Fibroblast of lung (primary cell): ENCODE measurements around the gene NFYC. TPM values are rescaled to one million over a fixed set of nuclear protein-coding genes. Genes with fewer than 3 reads are reported as not detected.

Source experiments
- DNase-seq, 2 donors: peaks; one replicate each; pipeline versions ENCODE4 v3.0.0 to v3.0.0-alpha.2; 2010; ENCODE audit warnings: low read depth in 2 of 2
- H2AFZ ChIP-seq: 2 replicates; pipeline ENCODE4 v1.5.1; 2012; ENCODE audit warnings: low read length, control low read depth, inconsistent platforms
- H3K27ac ChIP-seq: 2 replicates; pipeline ENCODE4 v1.5.1; 2011; ENCODE audit warnings: low read length, control low read depth; ENCODE audit not compliant: insufficient read depth
- H3K27me3 ChIP-seq: 2 replicates; pipeline ENCODE4 v1.5.1; 2011; ENCODE audit warnings: mild to moderate bottlenecking, low read length; ENCODE audit not compliant: control insufficient read depth, insufficient read depth
- H3K36me3 ChIP-seq: 2 replicates; pipeline ENCODE4 v1.5.1; 2011; ENCODE audit warnings: low read length; ENCODE audit not compliant: control insufficient read depth, insufficient read depth
- H3K4me1 ChIP-seq: 2 replicates; pipeline ENCODE4 v1.5.1; 2011; ENCODE audit warnings: low read length; ENCODE audit not compliant: control insufficient read depth, insufficient read depth; ENCODE audit errors: extremely low read depth
- H3K4me2 ChIP-seq: 2 replicates; pipeline ENCODE4 v1.5.1; 2011; ENCODE audit warnings: low read length, control low read depth; ENCODE audit not compliant: insufficient read depth; ENCODE audit errors: extremely low read depth
- H3K4me3 ChIP-seq, 4 experiments: fragments of 200-600 bp in 1 of 4; sonication (generic) in 1 of 4; replicated peaks in 1 of 4; 2 replicates each; pipeline ENCODE4 v1.5.1; 2011 to 2016; ENCODE audit warnings: low read length in 4 of 4, low read depth in 3 of 4, mild to moderate bottlenecking in 3 of 4, control low read depth in 2 of 4, inconsistent platforms in 1 of 4, mixed read lengths in 1 of 4; ENCODE audit not compliant: insufficient read depth in 1 of 4; ENCODE audit errors: control extremely low read depth in 1 of 4
- H3K79me2 ChIP-seq: 2 replicates; pipeline ENCODE4 v1.5.1; 2012; ENCODE audit warnings: mild to moderate bottlenecking, low read length, inconsistent platforms; ENCODE audit not compliant: control insufficient read depth, insufficient read depth
- H3K9ac ChIP-seq: 2 replicates; pipeline ENCODE4 v1.5.1; 2011; ENCODE audit warnings: mild to moderate bottlenecking, low read length, control low read depth; ENCODE audit not compliant: insufficient read depth
- H3K9me3 ChIP-seq: 2 replicates; pipeline ENCODE4 v1.5.1; 2012; ENCODE audit warnings: low read depth, low read length; ENCODE audit not compliant: control insufficient read depth, insufficient read depth
- H4K20me1 ChIP-seq: 2 replicates; pipeline ENCODE4 v1.5.1; 2011; ENCODE audit warnings: low read length; ENCODE audit not compliant: control insufficient read depth, insufficient read depth; ENCODE audit errors: extremely low read depth
- EZH2 ChIP-seq: IDR thresholded peaks from 2 replicates; pipeline ENCODE4 v1.5.1; 2012; ENCODE audit warnings: low read length, control low read depth, mild to moderate bottlenecking; ENCODE audit errors: missing control alignments
- polyA plus RNA-seq, 2 donors: library from polyadenylated mRNA; depleted of rRNA in 1 of 2; stranded (reverse) in 1 of 2; unstranded in 1 of 2; fragments of >200 nt; gene quantifications; 2 replicates each; pipeline ENCODE4 v1.2.1, GENCODE V29; 2011 to 2012; ENCODE audit warnings: missing spikeins in 1 of 2
- total RNA-seq: library from RNA; depleted of rRNA; stranded (reverse); fragments of >200 nt; gene quantifications from 2 replicates; pipeline ENCODE4 v1.2.1, GENCODE V29; 2014
- TF ChIP-seq, protein P1 (sequence below), 2 donors: IDR thresholded peaks in 1 of 2; conservative IDR thresholded peaks in 1 of 2; 1 replicate in 1 of 2; 2 replicates in 1 of 2; pipeline ENCODE4 v1.5.1; 2011 to 2012; ENCODE audit warnings: low read length in 2 of 2, control low read depth in 1 of 2, inconsistent platforms in 1 of 2, low read depth in 1 of 2, mild to moderate bottlenecking in 1 of 2

The NFYC gene
- total and polyA plus RNA-seq, 2 donors (not counting 1 experiment from before 2014, with no cell fraction given): 23.8 to 31.0 TPM

DNA sequence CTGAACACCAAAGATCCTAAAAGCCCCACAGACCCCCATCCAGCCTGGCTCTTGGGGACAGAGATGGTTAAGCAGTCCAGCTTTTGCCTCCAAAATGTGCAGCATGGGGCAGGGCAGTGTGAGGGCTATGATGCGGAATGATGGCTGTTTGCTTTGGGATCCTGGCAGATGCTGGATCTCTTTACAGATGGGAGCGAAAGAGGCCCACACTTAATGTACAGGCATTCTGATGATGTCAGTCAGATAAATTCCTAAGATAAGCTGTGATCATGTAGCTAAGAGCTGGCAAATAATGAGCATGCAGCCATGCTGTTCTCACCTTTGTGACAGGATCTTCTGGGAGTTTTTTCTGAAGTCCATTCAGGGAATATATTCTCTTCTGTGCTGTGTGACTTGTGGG is 74.5 kb downstream of the NFYC start:
- no peak overlapping the region for H3K4me2 ChIP-seq
- H3K27ac ChIP-seq: no peak overlapping the region
- no peak overlapping the region for H3K9ac ChIP-seq
- H3K4me1 ChIP-seq: no peaks in the 10 kb centered on the region
- no peak overlapping the region for H2AFZ ChIP-seq
- H3K27me3 ChIP-seq: no peaks in the 10 kb centered on the region
- H3K79me2 ChIP-seq: no peaks in the 10 kb centered on the region
- no peaks in the 10 kb centered on the region for H3K9me3 ChIP-seq
- no peak for DNase-seq
- no peak overlapping the region for H3K4me3 ChIP-seq
- H3K36me3 ChIP-seq: peaks cover 14% of the 10 kb centered on the region
- no peaks in the 10 kb centered on the region for H4K20me1 ChIP-seq
- no peak for TF ChIP-seq EZH2
- TF ChIP-seq, protein P1, sequence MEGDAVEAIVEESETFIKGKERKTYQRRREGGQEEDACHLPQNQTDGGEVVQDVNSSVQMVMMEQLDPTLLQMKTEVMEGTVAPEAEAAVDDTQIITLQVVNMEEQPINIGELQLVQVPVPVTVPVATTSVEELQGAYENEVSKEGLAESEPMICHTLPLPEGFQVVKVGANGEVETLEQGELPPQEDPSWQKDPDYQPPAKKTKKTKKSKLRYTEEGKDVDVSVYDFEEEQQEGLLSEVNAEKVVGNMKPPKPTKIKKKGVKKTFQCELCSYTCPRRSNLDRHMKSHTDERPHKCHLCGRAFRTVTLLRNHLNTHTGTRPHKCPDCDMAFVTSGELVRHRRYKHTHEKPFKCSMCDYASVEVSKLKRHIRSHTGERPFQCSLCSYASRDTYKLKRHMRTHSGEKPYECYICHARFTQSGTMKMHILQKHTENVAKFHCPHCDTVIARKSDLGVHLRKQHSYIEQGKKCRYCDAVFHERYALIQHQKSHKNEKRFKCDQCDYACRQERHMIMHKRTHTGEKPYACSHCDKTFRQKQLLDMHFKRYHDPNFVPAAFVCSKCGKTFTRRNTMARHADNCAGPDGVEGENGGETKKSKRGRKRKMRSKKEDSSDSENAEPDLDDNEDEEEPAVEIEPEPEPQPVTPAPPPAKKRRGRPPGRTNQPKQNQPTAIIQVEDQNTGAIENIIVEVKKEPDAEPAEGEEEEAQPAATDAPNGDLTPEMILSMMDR (conservative IDR thresholded peaks at IDR 0.05 in 1 of 2, IDR thresholded peaks at IDR 0.05 in 1 of 2; ENCODE audit: low read depth in 1 of 2, low read length in 2 of 2): no peak

DNA sequence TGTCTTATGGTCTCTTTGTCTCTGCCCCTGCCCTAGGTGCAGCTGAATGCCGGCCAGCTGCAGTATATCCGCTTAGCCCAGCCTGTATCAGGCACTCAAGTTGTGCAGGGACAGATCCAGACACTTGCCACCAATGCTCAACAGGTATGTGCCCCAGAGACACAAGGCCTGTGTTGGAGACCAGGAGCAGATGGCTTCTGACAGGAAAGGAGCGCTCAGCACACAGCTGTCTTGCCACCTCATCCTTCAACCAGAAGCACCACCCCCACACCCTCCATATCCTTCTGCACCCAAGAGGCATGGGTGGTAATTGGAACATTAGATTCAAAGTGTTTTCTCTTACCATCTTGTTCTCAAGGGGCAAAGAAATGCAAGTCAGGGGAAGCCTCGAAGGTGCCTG is 75.1 kb downstream of the NFYC start:
- H3K36me3 ChIP-seq: peaks cover 14% of the 10 kb centered on the region

DNA sequence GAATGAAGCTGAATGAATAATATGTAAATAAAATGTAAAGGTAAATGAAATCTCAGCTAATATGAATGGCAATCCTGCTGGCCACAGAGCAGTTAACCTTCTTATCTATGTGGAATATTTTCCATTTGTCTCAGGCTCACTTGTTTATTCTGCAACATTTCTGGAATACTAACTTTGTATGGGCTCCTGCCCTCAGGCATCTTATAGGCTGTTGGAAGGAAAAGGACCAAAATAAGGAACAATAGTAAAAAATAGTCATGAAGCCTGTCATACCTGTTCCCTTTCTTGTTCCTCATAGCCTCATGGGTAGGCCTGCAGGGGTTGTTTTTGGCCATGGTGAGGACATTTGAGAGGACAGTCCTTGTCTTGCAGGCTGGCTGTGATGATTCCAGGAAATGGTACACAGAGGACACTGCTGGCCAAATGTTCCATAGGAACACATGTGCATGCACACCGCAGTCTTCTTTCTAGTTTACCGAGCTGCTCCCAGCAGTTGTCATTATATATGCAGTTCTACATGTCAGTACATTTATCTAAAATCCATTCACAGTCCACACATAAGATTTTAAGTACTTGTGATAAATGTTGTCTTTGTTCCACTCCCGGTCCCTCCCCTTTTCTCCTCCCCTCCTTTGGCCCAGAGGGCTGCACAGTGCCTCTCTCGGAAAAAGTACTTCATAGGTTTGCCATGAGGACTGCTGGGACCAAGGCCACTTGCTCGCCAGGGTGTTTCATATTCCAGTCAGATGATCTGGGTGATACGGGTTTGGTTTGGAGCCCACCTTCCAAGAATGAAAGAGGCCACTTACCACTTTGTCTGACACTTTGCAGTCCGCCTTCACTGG is 76.9 kb downstream of the NFYC start:
- Histone ChIP-seq H3K79me2 (no peaks in the 10 kb centered on the region), H2AFZ (no peak overlapping the region), H3K9ac (no peak overlapping the region), H3K9me3 (no peaks in the 10 kb centered on the region), H4K20me1 (no peaks in the 10 kb centered on the region), H3K36me3 (peaks cover 12% of the 10 kb centered on the region), H3K27ac (no peak overlapping the region), H3K4me1 (no peaks in the 10 kb centered on the region), H3K27me3 (no peaks in the 10 kb centered on the region), H3K4me3 (no peak overlapping the region), H3K4me2 (no peak overlapping the region)
- no peak for DNase-seq
- no peak for TF ChIP-seq EZH2
- TF ChIP-seq, protein P1 (conservative IDR thresholded peaks at IDR 0.05 in 1 of 2, IDR thresholded peaks at IDR 0.05 in 1 of 2; ENCODE audit: low read depth in 1 of 2, low read length in 2 of 2): no peak

More for the DNA sequence above, 75.1 kb downstream of the NFYC start:
- Histone ChIP-seq H3K79me2 (no peaks in the 10 kb centered on the region), H3K9ac (no peak overlapping the region), H3K4me1 (no peaks in the 10 kb centered on the region), H3K27me3 (no peaks in the 10 kb centered on the region), H3K9me3 (no peaks in the 10 kb centered on the region), H4K20me1 (no peaks in the 10 kb centered on the region), H3K4me3 (no peak overlapping the region), H3K27ac (no peak overlapping the region), H2AFZ (no peak overlapping the region), H3K4me2 (no peak overlapping the region)
- DNase-seq: no peak
- TF ChIP-seq, protein P1 (conservative IDR thresholded peaks at IDR 0.05 in 1 of 2, IDR thresholded peaks at IDR 0.05 in 1 of 2; ENCODE audit: low read depth in 1 of 2, low read length in 2 of 2): no peak
- no peak for TF ChIP-seq EZH2
